Activated gamma-delta T cell (primary cell): ENCODE data around the gene ACAT2.
"Not testable (repeated sequence)": the region's sequence is repeated elsewhere in the genome, so short reads cannot be mapped to it uniquely, and the experiment has no call there.

Experiments used
- DNase-seq: peaks from one replicate; lab custom pipeline; 2025; lab: John Stamatoyannopoulos, UW

Gene ACAT2

DNA sequence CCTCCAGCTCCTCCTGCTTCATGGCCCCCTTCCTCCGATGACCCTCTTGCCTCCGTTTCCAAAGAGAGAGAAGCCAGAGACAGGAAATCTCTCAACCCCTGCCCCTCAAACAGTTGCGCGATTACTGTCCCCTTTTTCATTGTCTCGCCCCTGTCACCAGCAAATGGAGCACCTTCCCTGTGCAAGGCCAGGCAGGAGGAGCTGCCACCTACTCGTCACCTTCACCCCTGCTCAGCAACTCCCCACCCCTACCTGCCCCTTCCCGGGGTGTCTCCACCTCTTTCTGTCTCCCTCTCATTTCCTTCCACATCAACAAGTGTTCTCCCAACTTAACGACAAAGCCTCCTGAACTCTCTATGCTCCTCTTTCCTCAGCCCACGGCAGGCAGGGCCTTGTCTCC, 51.9 kb downstream of the ACAT2 start:
- no peak for DNase-seq

- DNase-seq, result no peak
These were observed 53.6 kb downstream of the ACAT2 start for GRCh38 chr6:159815410-159815809.

GRCh38 chr6:159816775-159817174, 54.9 kb downstream of the ACAT2 start:
- not testable (repeated sequence) for DNase-seq

- DNase-seq, result no peak
These were observed 56.3 kb downstream of the ACAT2 start for GRCh38 chr6:159817951-159818739.

- no peak for DNase-seq
These were observed 57.3 kb downstream of the ACAT2 start for GRCh38 chr6:159819098-159819497.

GRCh38 chr6:159819932-159820640, 58.2 kb downstream of the ACAT2 start:
- no peak for DNase-seq

DNA sequence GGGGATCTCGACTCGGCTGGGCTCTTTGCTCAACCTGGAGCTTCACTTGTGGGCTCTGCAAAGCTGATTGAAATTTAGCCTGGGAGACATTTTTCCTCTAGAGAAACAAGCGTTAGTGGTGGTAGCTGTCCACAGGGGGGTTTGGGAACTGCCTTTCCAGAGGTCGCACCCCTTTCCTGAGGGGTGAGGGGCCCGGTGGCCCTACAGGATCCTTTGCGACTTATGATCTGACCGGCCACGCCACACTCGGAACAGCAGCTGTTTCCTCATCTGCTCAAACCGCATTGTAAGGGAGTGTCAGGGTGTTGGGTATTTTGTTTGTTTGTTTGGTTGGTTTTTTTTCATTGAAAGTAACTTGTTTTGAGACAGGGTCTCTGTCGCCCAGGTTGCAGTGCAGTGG, 59.3 kb downstream of the ACAT2 start:
- DNase-seq, result no peak

GRCh38 chr6:159821726-159822125, 59.9 kb downstream of the ACAT2 start:
- no peak for DNase-seq

DNA sequence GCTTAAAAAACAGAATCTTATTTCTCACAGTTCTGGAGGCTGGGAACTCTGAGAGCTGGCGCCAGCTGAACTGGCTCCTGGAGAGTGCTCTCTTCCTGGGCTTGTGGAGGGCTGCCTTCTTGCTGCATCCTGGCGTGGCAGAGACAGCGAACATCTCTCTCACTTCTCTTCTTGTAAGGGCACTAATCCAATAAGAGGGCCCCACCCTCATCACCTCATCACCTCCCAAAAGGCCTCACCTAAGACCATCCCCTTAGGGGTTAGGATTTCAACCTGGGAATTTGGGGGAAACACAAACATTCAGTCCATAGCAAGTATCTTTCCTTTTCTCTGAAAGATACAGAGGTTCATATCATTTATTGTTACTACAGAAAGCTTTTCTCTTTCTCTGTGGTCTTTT, 62.1 kb downstream of the ACAT2 start:
- no peak for DNase-seq

DNA sequence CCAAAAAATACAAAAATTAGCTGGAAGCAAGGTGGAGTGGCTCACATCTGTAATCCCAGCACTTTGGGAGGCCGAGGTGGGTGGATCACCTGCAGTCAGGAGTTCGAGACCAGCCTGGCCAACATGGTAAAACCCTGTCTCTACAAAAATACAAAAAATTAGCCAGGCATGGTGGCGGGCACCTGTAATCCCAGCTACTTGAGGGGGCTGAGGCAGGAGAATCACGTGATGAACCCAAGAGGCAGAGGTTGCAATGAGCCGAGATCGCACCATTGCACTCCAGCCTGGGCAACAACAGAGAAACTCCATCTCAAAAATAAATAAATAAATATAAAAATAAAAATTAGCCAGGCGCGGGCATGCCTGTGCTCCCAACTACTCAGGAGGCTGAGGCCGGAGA, 62.8 kb downstream of the ACAT2 start:
- not testable (repeated sequence) for DNase-seq

GRCh38 chr6:159826004-159826403, 64.2 kb downstream of the ACAT2 start:
- no peak for DNase-seq

GRCh38 chr6:159826968-159827647, 65.3 kb downstream of the ACAT2 start:
- DNase-seq, result no peak

GRCh38 chr6:159828074-159828473, 66.2 kb downstream of the ACAT2 start:
- no peak for DNase-seq
